GM23248 (cell line): ENCODE results near the gene CEP63. TPM values are rescaled to one million over a fixed set of nuclear protein-coding genes. Genes with fewer than 3 reads are reported as not detected.

Experiments
- DNase-seq: peaks from one replicate; pipeline ENCODE4 v3.0.0-alpha.2; 2015
- H2AFZ ChIP-seq: fragments of 200-600 bp; sonication (generic); 2 replicates; pipeline ENCODE4 v1.6.1; 2016; ENCODE audit warnings: antibody characterized with exemption
- H3F3A ChIP-seq: fragments of 200-600 bp; sonication (generic); 2 replicates; pipeline ENCODE4 v1.6.1; 2016; ENCODE audit warnings: mild to moderate bottlenecking, antibody characterized with exemption, mixed run types; ENCODE audit not compliant: insufficient read depth
- H3K27ac ChIP-seq: fragments of 200-600 bp; sonication (generic); 2 replicates; pipeline ENCODE4 v1.5.1; 2016; ENCODE audit warnings: mild to moderate bottlenecking
- H3K27me3 ChIP-seq: fragments of 200-600 bp; sonication (generic); replicated peaks from 2 replicates; pipeline ENCODE4 v1.6.1; 2016; ENCODE audit warnings: mild to moderate bottlenecking; ENCODE audit not compliant: insufficient read depth
- H3K36me3 ChIP-seq: fragments of 200-600 bp; sonication (generic); 2 replicates; pipeline ENCODE4 v1.6.1; 2016; ENCODE audit warnings: low read depth, mild to moderate bottlenecking
- H3K4me1 ChIP-seq: fragments of 200-600 bp; sonication (generic); 2 replicates; pipeline ENCODE4 v1.6.1; 2016; ENCODE audit warnings: mild to moderate bottlenecking; ENCODE audit not compliant: insufficient read depth
- H3K4me2 ChIP-seq: fragments of 200-600 bp; sonication (generic); one replicate; pipeline ENCODE4 v1.6.1; 2016; ENCODE audit warnings: mild to moderate bottlenecking; ENCODE audit not compliant: unreplicated experiment
- H3K4me3 ChIP-seq: fragments of 200-600 bp; sonication (generic); 2 replicates; pipeline ENCODE4 v1.5.1; 2016; ENCODE audit warnings: mild to moderate bottlenecking
- H3K79me2 ChIP-seq: fragments of 200-600 bp; sonication (generic); 2 replicates; pipeline ENCODE4 v1.6.1; 2016; ENCODE audit warnings: mild to moderate bottlenecking; ENCODE audit not compliant: insufficient read depth
- H3K9ac ChIP-seq: fragments of 200-600 bp; sonication (generic); 2 replicates; pipeline ENCODE4 v1.6.1; 2016; ENCODE audit warnings: mild to moderate bottlenecking
- H3K9me2 ChIP-seq: fragments of 200-600 bp; sonication (generic); 2 replicates; pipeline ENCODE4 v1.6.1; 2016; ENCODE audit warnings: mixed run types, mild to moderate bottlenecking, moderate library complexity; ENCODE audit not compliant: insufficient read depth
- H3K9me3 ChIP-seq: fragments of 200-600 bp; sonication (generic); one replicate; pipeline ENCODE4 v1.6.1; 2017; ENCODE audit warnings: low read depth
- H4K20me1 ChIP-seq: fragments of 200-600 bp; sonication (generic); 2 replicates; pipeline ENCODE4 v1.6.0; 2016; ENCODE audit not compliant: insufficient read depth
- EZH2 ChIP-seq: fragments of 200-600 bp; sonication (generic); IDR thresholded peaks from 2 replicates; pipeline ENCODE4 v1.6.1; 2018; ENCODE audit warnings: antibody characterized with exemption, mild to moderate bottlenecking; ENCODE audit not compliant: insufficient read depth, poor library complexity, severe bottlenecking
- EZH2phosphoT487 ChIP-seq: fragments of 200-600 bp; sonication (generic); IDR thresholded peaks from 2 replicates; pipeline ENCODE4 v1.6.1; 2018; ENCODE audit warnings: antibody characterized with exemption, moderate library complexity, mild to moderate bottlenecking, low read depth; ENCODE audit not compliant: insufficient read depth
- WGBS, 2 experiments: methylation state at CpG; one replicate each; pipeline ENCODE4 v1.1.6; 2015 to 2017; ENCODE audit warnings: low lambda C conversion rate in 2 of 2, low coverage in 1 of 2; ENCODE audit errors: missing lambda C conversion rate in 2 of 2; 5-methylcytosine and 5-hydroxymethylcytosine counted together
- in situ Hi-C: fragments of 300-500 bp; cut with MboI; formaldehyde crosslinking; loops from 2 replicates; pipeline ENCODE4 v1.15.0; 2020
- polyA plus RNA-seq: library from polyadenylated mRNA; unstranded; fragments of >200 nt; fragmentation: Nextera tagmentation; extraction: Ambion mirVana; gene quantifications from 2 replicates; pipeline ENCODE4 v1.2.1, GENCODE V29; 2016
- total RNA-seq: library from RNA; depleted of rRNA; stranded (reverse); fragments of >200 nt; shearing (Covaris generic); gene quantifications from 2 replicates; pipeline ENCODE4 v1.2.3, GENCODE V29; 2014

The CEP63 gene
- total and polyA plus RNA-seq, 2 experiments from 2014 or later, result 21.0 to 29.7 TPM

- in situ Hi-C loops, result no loop called here
- H4K20me1 ChIP-seq, result no peaks in the 10 kb centered on the region
- H3F3A ChIP-seq, result peaks cover 35% of the 10 kb centered on the region
- H3K9me2 ChIP-seq, result no peaks in the 10 kb centered on the region
- no peak for TF ChIP-seq EZH2
- no peak for TF ChIP-seq EZH2phosphoT487
- peaks cover 47% of the 10 kb centered on the region for H3K4me1 ChIP-seq
- H3K4me2 ChIP-seq, result no peak overlapping the region
- no peak overlapping the region for H2AFZ ChIP-seq
- no peak for DNase-seq
- no peak overlapping the region for H3K9ac ChIP-seq
- no peak overlapping the region for H3K4me3 ChIP-seq
- no peaks in the 10 kb centered on the region for H3K27me3 ChIP-seq
- H3K79me2 ChIP-seq, result no peaks in the 10 kb centered on the region
- no peaks in the 10 kb centered on the region for H3K36me3 ChIP-seq
- no peak overlapping the region for H3K27ac ChIP-seq
- WGBS, 2 experiments, result 84 to 87% methylated on average over 10 of the region's 10 CpGs
- H3K9me3 ChIP-seq, result no peaks in the 10 kb centered on the region
These were observed 27.4 kb upstream of the CEP63 start for GRCh38 chr3:134458406-134458945.

GRCh38 chr3:134459562-134459961, 26.3 kb upstream of the CEP63 start:
- no peak overlapping the region for H3K4me3 ChIP-seq
- H4K20me1 ChIP-seq, result no peaks in the 10 kb centered on the region
- H3K36me3 ChIP-seq, result no peaks in the 10 kb centered on the region
- 95 to 97% methylated on average over 4 of the region's 4 CpGs for WGBS, 2 experiments
- peak overlapping the region; percentile 100 for H3K27ac ChIP-seq
- in situ Hi-C loops, result no loop called here
- no peaks in the 10 kb centered on the region for H3K9me2 ChIP-seq
- DNase-seq, result no peak
- TF ChIP-seq EZH2phosphoT487 (no peak), EZH2 (no peak)
- no peak overlapping the region for H2AFZ ChIP-seq
- H3K4me2 ChIP-seq, result no peak overlapping the region
- peaks cover 41% of the 10 kb centered on the region for H3F3A ChIP-seq
- peaks cover 54% of the 10 kb centered on the region for H3K4me1 ChIP-seq
- no peaks in the 10 kb centered on the region for H3K79me2 ChIP-seq
- no peak overlapping the region for H3K9ac ChIP-seq
- no peaks in the 10 kb centered on the region for H3K27me3 ChIP-seq
- no peaks in the 10 kb centered on the region for H3K9me3 ChIP-seq

GRCh38 chr3:134460965-134461364, 24.9 kb upstream of the CEP63 start:
- Histone ChIP-seq H3K79me2 (no peaks in the 10 kb centered on the region), H3K27ac (peak overlapping the region; percentile 100), H4K20me1 (no peaks in the 10 kb centered on the region), H3K4me2 (peak overlapping the region; percentile 72), H3K27me3 (no peaks in the 10 kb centered on the region), H3K9me3 (no peaks in the 10 kb centered on the region), H3K9me2 (no peaks in the 10 kb centered on the region), H3F3A (peaks cover 43% of the 10 kb centered on the region), H2AFZ (no peak overlapping the region), H3K4me3 (peak overlapping the region; percentile 41), H3K4me1 (peaks cover 67% of the 10 kb centered on the region), H3K9ac (peak overlapping the region; percentile 92), H3K36me3 (no peaks in the 10 kb centered on the region)
- in situ Hi-C loops, result no loop called here
- DNase-seq, result peak; percentile 97
- TF ChIP-seq EZH2, result no peak
- TF ChIP-seq EZH2phosphoT487, result no peak
- WGBS, 2 experiments, result 0 to 3% methylated on average over 2 of the region's 2 CpGs

GRCh38 chr3:134462331-134462941, 23.4 kb upstream of the CEP63 start:
- TF ChIP-seq EZH2phosphoT487, result no peak
- no peak for TF ChIP-seq EZH2
- Histone ChIP-seq H3K9ac (peak overlapping the region; percentile 92), H3K9me3 (no peaks in the 10 kb centered on the region), H2AFZ (no peak overlapping the region), H3F3A (peaks cover 43% of the 10 kb centered on the region), H3K9me2 (no peaks in the 10 kb centered on the region), H3K27ac (peak overlapping the region; percentile 100), H4K20me1 (no peaks in the 10 kb centered on the region), H3K4me2 (peak overlapping the region; percentile 72), H3K79me2 (no peaks in the 10 kb centered on the region), H3K27me3 (no peaks in the 10 kb centered on the region), H3K36me3 (no peaks in the 10 kb centered on the region), H3K4me1 (peaks cover 69% of the 10 kb centered on the region), H3K4me3 (peak overlapping the region; percentile 38)
- DNase-seq, result peak; percentile 86
- WGBS, 2 experiments, result 2 to 3% methylated on average over 5 of the region's 5 CpGs
- in situ Hi-C loops, result no loop called here
